Neural crest cell (in vitro differentiated cells): ENCODE data around the gene TMOD2. TPM values are rescaled to one million over a fixed set of nuclear protein-coding genes. Genes with fewer than 3 reads are reported as not detected.

Experiments used
- DNase-seq: peaks from one replicate; pipeline ENCODE4 v3.0.0; 2021; ENCODE audit warnings: low read depth, mixed read lengths, low spot score
- H3K27ac Mint-ChIP-seq: one replicate; pipeline ENCODE4 v1.8.0; 2021; ENCODE audit warnings: mild to moderate bottlenecking, mixed read lengths; ENCODE audit not compliant: unreplicated experiment
- H3K27me3 Mint-ChIP-seq: 2 replicates; pipeline ENCODE4 v1.8.0; 2021; ENCODE audit warnings: low read depth, mild to moderate bottlenecking, mixed read lengths
- H3K36me3 Mint-ChIP-seq: 2 replicates; pipeline ENCODE4 v1.8.0; 2021; ENCODE audit warnings: low read depth, mild to moderate bottlenecking, mixed read lengths
- H3K4me1 Mint-ChIP-seq: 2 replicates; pipeline ENCODE4 v1.8.0; 2021; ENCODE audit warnings: mixed read lengths
- H3K4me3 Mint-ChIP-seq: one replicate; pipeline ENCODE4 v1.8.0; 2021; ENCODE audit warnings: mild to moderate bottlenecking, mixed read lengths
- H3K9me3 Mint-ChIP-seq: 2 replicates; pipeline ENCODE4 v1.8.0; 2021; ENCODE audit warnings: mixed read lengths
- CTCF ChIP-seq: fragments of 200-600 bp; sonication (generic); conservative IDR thresholded peaks from 2 replicates; pipeline ENCODE4 v1.5.0; 2021; ENCODE audit warnings: antibody characterized with exemption, mild to moderate bottlenecking
- long read RNA-seq: library from polyadenylated mRNA; unstranded; transcript quantifications from one replicate; pipeline ENCODE4 v2.0.0, GENCODE V29; 2020
- total RNA-seq: library from RNA; stranded (reverse); gene quantifications from 2 replicates; pipeline ENCODE4 v1.2.1, GENCODE V29; 2021

The TMOD2 gene
- total RNA-seq: 17.4 and 18.9 TPM in 2 replicates
- long read RNA-seq, full-length matches to known transcripts: 4 of 9 reads
- long read RNA-seq, partial matches to known transcripts: 1 of 9 reads
- long read RNA-seq, other reads (novel, unspliced or antisense): 4 of 9 reads

- peaks cover 67% of the 10 kb centered on the region for H3K27me3 Mint-ChIP-seq
- H3K27ac Mint-ChIP-seq: no peak within 1 kb of the TSS
- no peak for TF ChIP-seq CTCF
- DNase-seq: peak; percentile 35
- no peaks in the 10 kb centered on the region for H3K36me3 Mint-ChIP-seq
- H3K4me1 Mint-ChIP-seq: peaks cover 25% of the 10 kb centered on the region
- H3K4me3 Mint-ChIP-seq: peak within 1 kb of the TSS; percentile 95
- H3K9me3 Mint-ChIP-seq: no peaks in the 10 kb centered on the region
These were observed at the start of gene TMOD2 for GRCh38 chr15:51750792-51751696. Gene TMOD2 (plus strand): TSS chr15:51751597. CDS start chr15:51766442, 14,845 bp downstream.

GRCh38 chr15:51702710-51703109, 48.7 kb upstream of the TMOD2 start:
- Mint-ChIP-seq H3K27me3 (peaks cover 5% of the 10 kb centered on the region), H3K9me3 (no peaks in the 10 kb centered on the region), H3K36me3 (no peaks in the 10 kb centered on the region), H3K4me1 (no peaks in the 10 kb centered on the region), H3K4me3 (no peak overlapping the region), H3K27ac (no peak overlapping the region)
- DNase-seq: no peak
- TF ChIP-seq CTCF: no peak

- no peak for TF ChIP-seq CTCF
- no peak for DNase-seq
- no peaks in the 10 kb centered on the region for H3K27me3 Mint-ChIP-seq
- no peaks in the 10 kb centered on the region for H3K4me1 Mint-ChIP-seq
- no peaks in the 10 kb centered on the region for H3K9me3 Mint-ChIP-seq
- no peak overlapping the region for H3K4me3 Mint-ChIP-seq
- no peak overlapping the region for H3K27ac Mint-ChIP-seq
- no peaks in the 10 kb centered on the region for H3K36me3 Mint-ChIP-seq
These were observed 45.1 kb upstream of the TMOD2 start for GRCh38 chr15:51706291-51706690.

- Mint-ChIP-seq H3K9me3 (no peaks in the 10 kb centered on the region), H3K4me1 (no peaks in the 10 kb centered on the region), H3K36me3 (no peaks in the 10 kb centered on the region), H3K27ac (no peak overlapping the region), H3K27me3 (no peaks in the 10 kb centered on the region), H3K4me3 (no peak overlapping the region)
- DNase-seq: no peak
- no peak for TF ChIP-seq CTCF
These were observed 44.3 kb upstream of the TMOD2 start for GRCh38 chr15:51706926-51707608.

GRCh38 chr15:51708013-51708412, 43.4 kb upstream of the TMOD2 start:
- H3K36me3 Mint-ChIP-seq: no peaks in the 10 kb centered on the region
- no peaks in the 10 kb centered on the region for H3K4me1 Mint-ChIP-seq
- no peaks in the 10 kb centered on the region for H3K27me3 Mint-ChIP-seq
- H3K4me3 Mint-ChIP-seq: no peak overlapping the region
- no peak for TF ChIP-seq CTCF
- DNase-seq: no peak
- H3K27ac Mint-ChIP-seq: no peak overlapping the region
- H3K9me3 Mint-ChIP-seq: no peaks in the 10 kb centered on the region
